Nephron progenitor cell (in vitro differentiated cells): ENCODE data around the gene TMEM31.

Experiments
- DNase-seq: peaks from one replicate; pipeline ENCODE4 v3.0.0; 2021
- H3K27ac Mint-ChIP-seq: 2 replicates; pipeline ENCODE4 v1.8.0; 2021; ENCODE audit warnings: mild to moderate bottlenecking, moderate library complexity, mixed read lengths
- H3K27me3 Mint-ChIP-seq: 2 replicates; pipeline ENCODE4 v1.8.0; 2021; ENCODE audit warnings: mild to moderate bottlenecking, low read depth, mixed read lengths; ENCODE audit not compliant: poor library complexity
- H3K36me3 Mint-ChIP-seq: 2 replicates; pipeline ENCODE4 v1.8.0; 2021; ENCODE audit warnings: low read depth, mixed read lengths
- H3K4me1 Mint-ChIP-seq: 2 replicates; pipeline ENCODE4 v1.8.0; 2021; ENCODE audit warnings: mixed read lengths
- H3K4me3 Mint-ChIP-seq: 2 replicates; pipeline ENCODE4 v1.8.0; 2021; ENCODE audit warnings: mild to moderate bottlenecking, moderate library complexity, mixed read lengths
- H3K9me3 Mint-ChIP-seq: 2 replicates; pipeline ENCODE4 v1.8.0; 2021; ENCODE audit warnings: mild to moderate bottlenecking, moderate library complexity, mixed read lengths
- CTCF ChIP-seq: fragments of 200-600 bp; sonication (generic); IDR thresholded peaks from 2 replicates; pipeline ENCODE4 v1.5.0; 2021; ENCODE audit warnings: antibody characterized with exemption

TMEM31 gene

DNA sequence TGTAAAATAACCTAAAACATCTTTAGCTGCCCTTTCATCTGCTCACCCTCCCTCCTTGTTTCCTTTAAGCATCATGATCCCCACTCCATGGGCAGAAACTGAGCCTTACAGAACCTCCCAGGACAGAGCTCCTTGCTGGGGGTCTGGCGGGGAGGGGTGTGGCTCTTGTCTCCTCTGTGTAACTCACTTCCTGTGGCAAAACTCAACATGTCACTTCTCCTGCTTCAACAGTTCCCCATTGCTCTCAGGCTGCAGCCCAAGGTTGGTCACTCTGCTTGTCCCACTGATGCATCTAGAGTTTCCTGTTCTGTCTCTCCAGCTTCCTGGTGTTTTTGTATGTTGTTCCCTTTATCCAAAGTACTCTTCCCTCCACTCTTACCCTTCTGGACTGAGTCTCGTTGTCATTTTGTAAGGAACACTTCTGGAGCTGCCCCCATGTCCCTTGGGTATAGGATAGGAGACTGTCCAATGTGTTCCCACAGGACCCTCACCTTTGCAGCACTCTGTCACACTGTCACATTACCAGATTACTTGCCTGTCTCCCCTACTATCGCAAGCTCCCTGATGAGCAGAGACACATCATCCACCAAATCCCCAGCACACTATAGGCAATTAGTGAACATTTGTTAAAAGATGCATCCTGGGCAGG is 19.6 kb downstream of the TMEM31 start:
- no peak for DNase-seq
- Mint-ChIP-seq H3K4me1 (peaks cover 47% of the 10 kb centered on the region), H3K27ac (no peak overlapping the region), H3K4me3 (no peak overlapping the region), H3K9me3 (peaks cover 3% of the 10 kb centered on the region), H3K27me3 (no peaks in the 10 kb centered on the region), H3K36me3 (no peaks in the 10 kb centered on the region)
- TF ChIP-seq CTCF, result no peak

DNA sequence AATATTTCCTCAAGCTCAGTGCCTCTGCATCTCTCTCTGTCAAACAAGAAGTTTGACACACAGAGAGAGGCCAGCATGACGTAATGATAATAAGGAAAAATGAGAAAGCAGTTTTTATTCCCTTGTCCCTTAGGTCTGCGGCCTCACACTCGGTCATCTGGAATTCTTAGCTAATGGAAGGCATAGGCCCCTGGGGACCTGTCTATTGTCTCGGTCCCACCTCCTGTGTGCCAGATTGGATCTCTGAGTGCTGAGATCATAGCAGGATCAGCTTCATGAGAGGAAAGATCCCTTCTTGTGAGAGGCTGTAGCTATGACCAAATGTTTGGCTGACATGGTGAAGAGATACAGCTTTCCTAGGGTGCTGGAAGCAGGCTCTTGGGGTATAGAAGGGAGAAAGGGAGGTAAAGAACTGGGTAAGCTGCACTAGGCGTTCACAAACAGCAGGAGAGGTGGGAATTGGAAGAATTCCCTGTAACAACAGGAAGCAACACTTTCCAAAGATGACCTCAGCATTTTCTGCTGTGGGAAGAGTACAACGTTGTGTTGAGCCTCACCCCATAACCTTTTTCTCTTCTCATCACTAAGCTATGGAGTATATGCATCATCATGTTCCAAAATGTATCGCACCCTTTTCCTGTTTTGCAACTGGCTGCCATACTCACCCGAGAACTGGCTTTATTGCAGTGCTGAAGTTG is 20.2 kb downstream of the TMEM31 start:
- peaks cover 6% of the 10 kb centered on the region for H3K9me3 Mint-ChIP-seq

DNA sequence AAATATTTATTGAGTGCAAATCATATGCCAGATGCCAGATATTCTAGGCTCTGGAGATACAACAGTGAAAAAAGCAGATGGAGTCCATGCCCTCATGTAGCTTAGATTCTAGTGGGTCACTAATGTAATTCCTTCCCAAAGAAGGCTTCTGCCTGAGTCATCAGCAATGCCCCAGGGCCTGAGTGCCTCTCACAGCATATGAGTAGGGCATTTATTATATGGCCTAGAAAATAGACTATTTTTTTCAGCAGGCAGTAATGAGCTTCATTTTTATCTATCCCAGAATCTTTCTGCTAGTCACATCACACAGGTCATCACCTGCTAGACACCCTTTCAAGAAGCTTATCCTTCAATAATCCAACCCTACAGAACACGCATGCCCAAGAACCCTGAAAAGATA is 22.3 kb downstream of the TMEM31 start:
- Mint-ChIP-seq H3K9me3 (peaks cover 11% of the 10 kb centered on the region), H3K4me1 (peaks cover 41% of the 10 kb centered on the region), H3K27me3 (no peaks in the 10 kb centered on the region), H3K4me3 (no peak overlapping the region), H3K36me3 (no peaks in the 10 kb centered on the region), H3K27ac (no peak overlapping the region)
- no peak for DNase-seq
- TF ChIP-seq CTCF, result no peak

More for the DNA sequence above, 20.2 kb downstream of the TMEM31 start:
- peak overlapping the region; percentile 80 for H3K27ac Mint-ChIP-seq
- TF ChIP-seq CTCF, result no peak
- DNase-seq, result no peak
- H3K36me3 Mint-ChIP-seq, result no peaks in the 10 kb centered on the region
- peaks cover 47% of the 10 kb centered on the region for H3K4me1 Mint-ChIP-seq
- H3K27me3 Mint-ChIP-seq, result no peaks in the 10 kb centered on the region
- no peak overlapping the region for H3K4me3 Mint-ChIP-seq

DNA sequence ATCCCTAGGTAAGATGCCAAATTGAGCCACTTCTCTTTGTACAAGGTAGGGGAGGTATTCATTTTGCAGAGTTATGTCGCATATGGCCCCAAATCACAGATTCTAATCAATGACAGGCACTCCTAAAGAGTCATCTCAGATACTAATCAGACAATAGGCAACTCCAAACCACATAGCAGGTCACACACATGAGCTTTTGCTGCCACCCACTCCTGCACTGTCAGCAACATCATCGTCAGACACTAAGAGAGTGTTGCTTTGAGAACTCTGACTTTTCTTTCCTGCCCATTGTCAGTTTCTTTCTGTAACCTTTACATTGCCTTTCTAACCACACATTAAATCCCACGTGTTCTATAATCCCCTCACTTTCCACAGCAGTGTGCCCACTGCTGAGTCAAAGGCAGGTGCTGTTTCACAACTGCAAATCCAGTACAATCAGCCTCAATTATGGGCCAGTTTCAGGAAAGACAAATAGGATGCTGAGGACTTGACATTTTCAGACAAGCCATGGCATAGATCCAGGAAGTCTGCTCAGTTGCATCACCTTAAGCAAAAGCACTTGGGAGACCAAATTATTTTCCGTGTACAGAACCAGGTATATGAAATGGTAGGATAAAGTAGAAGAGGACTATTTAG is 23.5 kb downstream of the TMEM31 start:
- no peak overlapping the region for H3K27ac Mint-ChIP-seq
- no peaks in the 10 kb centered on the region for H3K36me3 Mint-ChIP-seq
- H3K27me3 Mint-ChIP-seq, result no peaks in the 10 kb centered on the region
- no peak overlapping the region for H3K4me3 Mint-ChIP-seq
- peaks cover 14% of the 10 kb centered on the region for H3K9me3 Mint-ChIP-seq
- no peak for DNase-seq
- TF ChIP-seq CTCF, result no peak
- H3K4me1 Mint-ChIP-seq, result peaks cover 41% of the 10 kb centered on the region

DNA sequence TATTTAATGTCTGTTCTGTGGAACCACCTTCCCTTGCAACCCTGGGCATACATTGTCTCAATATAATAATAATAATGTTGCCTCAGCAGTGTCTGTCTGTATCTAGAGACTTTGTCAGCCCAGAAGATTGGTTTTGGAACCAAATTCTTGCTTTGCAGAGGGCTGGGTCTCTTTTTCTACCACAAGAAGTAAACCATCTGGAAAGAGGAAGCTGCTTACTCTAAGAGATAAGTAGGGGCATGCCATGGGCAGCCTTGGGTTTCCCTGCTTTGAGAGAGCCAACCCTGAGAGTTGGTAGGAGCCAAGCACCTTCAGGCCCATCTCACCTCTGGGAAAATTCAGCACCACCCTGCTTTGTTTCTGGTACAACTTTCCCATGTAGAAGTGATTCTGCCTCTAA is 27.0 kb downstream of the TMEM31 start:
- H3K4me3 Mint-ChIP-seq, result no peak overlapping the region
- no peak for DNase-seq

More for the DNA sequence above, 27.0 kb downstream of the TMEM31 start:
- no peak overlapping the region for H3K27ac Mint-ChIP-seq
- no peaks in the 10 kb centered on the region for H3K36me3 Mint-ChIP-seq
- H3K9me3 Mint-ChIP-seq, result peaks cover 15% of the 10 kb centered on the region
- no peak for TF ChIP-seq CTCF
- H3K4me1 Mint-ChIP-seq, result peaks cover 20% of the 10 kb centered on the region
- H3K27me3 Mint-ChIP-seq, result no peaks in the 10 kb centered on the region
